ENCODE data around the gene MITD1. TPM values are rescaled to one million over a fixed set of nuclear protein-coding genes. Genes with fewer than 3 reads are reported as not detected.
"Not testable (repeated sequence)": the region's sequence is repeated elsewhere in the genome, so short reads cannot be mapped to it uniquely, and the experiment has no call there.

MITD1 gene
- total RNA-seq, 1 experiment from 2014 or later = 24.1 TPM

- DNase-seq (ENCODE audit: low spot score) = peak; percentile 92
These were observed 26.0 kb downstream of the MITD1 start, which contains the start of the genes LIPT1 and TSGA10 for GRCh38 chr2:99154643-99155536. Gene LIPT1, plus strand, starts transcription at chr2:99154967. Its CDS starts 6,991 bp downstream, at chr2:99161958. Gene TSGA10, minus strand, starts transcription at chr2:99154942. Its CDS starts 45,503 bp downstream, at chr2:99109439.

- peak; percentile 11 for DNase-seq (ENCODE audit: low spot score)
These were observed 26.8 kb downstream of the MITD1 start for GRCh38 chr2:99153921-99154604.

- no peak for DNase-seq (ENCODE audit: low spot score)
These were observed 28.5 kb downstream of the MITD1 start for GRCh38 chr2:99152199-99152895.

- no peak for DNase-seq (ENCODE audit: low spot score)
These were observed 30.2 kb downstream of the MITD1 start for GRCh38 chr2:99150706-99151105.

- DNase-seq (ENCODE audit: low spot score) = peak; percentile 85
These were observed 39.4 kb downstream of the MITD1 start, which contains the start of gene C2orf15 for GRCh38 chr2:99141110-99142108. Gene C2orf15, plus strand, starts transcription at chr2:99141707. Its CDS starts 8,852 bp downstream, at chr2:99150559.

GRCh38 chr2:99140860-99141109 lies 40.1 kb downstream of the MITD1 start:
- peak; percentile 18 for DNase-seq (ENCODE audit: low spot score)

DNA sequence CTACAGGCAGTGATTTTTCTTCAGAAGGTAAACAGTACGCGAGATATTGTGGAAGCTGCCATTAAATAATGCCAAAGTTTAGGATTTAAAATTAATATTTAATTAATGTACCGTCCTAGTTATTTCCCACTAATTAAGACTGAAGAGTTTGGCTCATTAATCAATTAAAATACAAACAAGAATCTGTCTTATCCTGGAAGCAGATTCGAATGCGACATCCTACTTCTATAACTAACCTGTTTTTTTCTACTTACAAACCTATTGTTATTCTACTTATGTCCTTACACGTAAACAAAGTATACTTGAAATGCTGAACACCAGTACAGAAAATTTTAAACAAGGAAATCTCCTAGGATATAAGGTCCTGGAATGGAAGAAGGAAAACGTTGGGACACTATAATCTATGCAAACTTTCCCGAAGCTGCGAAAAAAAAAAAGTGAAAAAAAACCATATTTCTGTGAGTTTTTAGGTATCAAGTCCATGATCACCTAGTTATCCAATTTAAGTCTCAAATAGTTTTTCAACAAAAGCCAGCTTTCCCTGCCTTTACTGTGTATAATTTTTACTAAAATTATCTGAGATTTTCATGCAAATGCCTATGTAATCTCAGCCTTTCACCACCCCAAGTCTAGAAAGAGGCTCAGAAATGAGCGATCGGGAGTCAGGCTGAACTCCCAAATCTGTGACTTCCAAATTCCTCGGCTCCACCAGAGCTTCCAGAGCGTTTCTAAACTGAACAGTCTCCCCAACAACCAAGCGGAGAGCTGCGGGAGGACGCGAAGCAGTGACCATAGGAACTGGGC lies 40.6 kb downstream of the MITD1 start:
- DNase-seq (ENCODE audit: low spot score) = no peak

- no peak for DNase-seq (ENCODE audit: low spot score)
These were observed 41.9 kb downstream of the MITD1 start for GRCh38 chr2:99139003-99139402.

GRCh38 chr2:99135044-99135556 lies 45.8 kb downstream of the MITD1 start:
- not testable (repeated sequence) for DNase-seq (ENCODE audit: low spot score)

DNA sequence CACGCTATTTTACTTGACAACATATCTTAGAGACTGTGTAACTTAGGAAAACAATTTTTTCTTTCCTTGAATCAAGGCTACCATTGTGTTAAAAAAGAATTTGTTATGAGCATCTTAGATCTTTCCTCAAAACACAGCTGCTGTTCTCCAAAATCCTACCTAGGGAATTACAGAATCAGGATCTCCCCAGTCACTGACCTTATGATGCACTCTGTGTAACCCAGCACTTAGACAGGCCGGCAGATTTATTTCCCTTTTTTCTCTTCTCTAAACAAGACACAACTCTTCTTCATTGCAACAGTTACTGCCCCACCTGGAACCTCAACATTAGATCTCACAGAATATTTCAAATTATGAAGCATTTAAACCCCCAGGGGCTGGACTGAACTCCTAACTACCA lies 52.9 kb downstream of the MITD1 start:
- DNase-seq (ENCODE audit: low spot score) = no peak

Other genes starting within 250 kb of the MITD1 start
- gene CRACDL, start 244.8 kb downstream of the MITD1 start, total RNA-seq (2014; rRNA removed; shearing (Covaris generic)) = 0.08 TPM in 1 of 2 replicates, not detected in the other
- 0.37 and 3.8 TPM in 2 replicates for gene C2orf15, start 39.4 kb downstream of the MITD1 start, total RNA-seq (2014; rRNA removed; shearing (Covaris generic))
- gene TSGA10, start 26.1 kb downstream of the MITD1 start, total RNA-seq (2014; rRNA removed; shearing (Covaris generic)) = 1.9 and 3.0 TPM in 2 replicates
- 4.9 and 8.5 TPM in 2 replicates for gene LIPT1, start 26.1 kb downstream of the MITD1 start, total RNA-seq (2014; rRNA removed; shearing (Covaris generic))
- 49.4 and 49.6 TPM in 2 replicates for gene MRPL30, start 126 bp upstream of the MITD1 start, total RNA-seq (2014; rRNA removed; shearing (Covaris generic))
- not detected in 2 replicates for gene LYG2, start 74.6 kb upstream of the MITD1 start, total RNA-seq (2014; rRNA removed; shearing (Covaris generic))
- gene LYG1, start 120.1 kb upstream of the MITD1 start, total RNA-seq (2014; rRNA removed; shearing (Covaris generic)) = 0.12 and 0.15 TPM in 2 replicates
- 67.6 and 81.0 TPM in 2 replicates for gene TXNDC9, start 155.3 kb upstream of the MITD1 start, total RNA-seq (2014; rRNA removed; shearing (Covaris generic))
- 11.7 and 12.7 TPM in 2 replicates for gene EIF5B, start 156.3 kb upstream of the MITD1 start, total RNA-seq (2014; rRNA removed; shearing (Covaris generic))